H54 (cell line): ENCODE data around the gene ZNF783.
A peak's percentile ranks its signal among the peaks of the same experiment; 100 is the strongest.
"Not testable (repeated sequence)": the region's sequence is repeated elsewhere in the genome, so short reads cannot be mapped to it uniquely, and the experiment has no call there.

Experiments used
- DNase-seq: peaks from one replicate; pipeline ENCODE4 v3.0.0; 2011; ENCODE audit warnings: low spot score, mixed read lengths; ENCODE audit not compliant: insufficient read length
- FAIRE-seq: peaks from 3 replicates; lab custom pipeline; 2011; peaks lifted over from hg19 to GRCh38; lab: Jason Lieb, UNC
- POLR2A ChIP-seq: IDR thresholded peaks from 2 replicates; pipeline ENCODE4 v1.6.1; 2011; ENCODE audit warnings: low read depth, mild to moderate bottlenecking, low read length

The ZNF783 gene

DNA sequence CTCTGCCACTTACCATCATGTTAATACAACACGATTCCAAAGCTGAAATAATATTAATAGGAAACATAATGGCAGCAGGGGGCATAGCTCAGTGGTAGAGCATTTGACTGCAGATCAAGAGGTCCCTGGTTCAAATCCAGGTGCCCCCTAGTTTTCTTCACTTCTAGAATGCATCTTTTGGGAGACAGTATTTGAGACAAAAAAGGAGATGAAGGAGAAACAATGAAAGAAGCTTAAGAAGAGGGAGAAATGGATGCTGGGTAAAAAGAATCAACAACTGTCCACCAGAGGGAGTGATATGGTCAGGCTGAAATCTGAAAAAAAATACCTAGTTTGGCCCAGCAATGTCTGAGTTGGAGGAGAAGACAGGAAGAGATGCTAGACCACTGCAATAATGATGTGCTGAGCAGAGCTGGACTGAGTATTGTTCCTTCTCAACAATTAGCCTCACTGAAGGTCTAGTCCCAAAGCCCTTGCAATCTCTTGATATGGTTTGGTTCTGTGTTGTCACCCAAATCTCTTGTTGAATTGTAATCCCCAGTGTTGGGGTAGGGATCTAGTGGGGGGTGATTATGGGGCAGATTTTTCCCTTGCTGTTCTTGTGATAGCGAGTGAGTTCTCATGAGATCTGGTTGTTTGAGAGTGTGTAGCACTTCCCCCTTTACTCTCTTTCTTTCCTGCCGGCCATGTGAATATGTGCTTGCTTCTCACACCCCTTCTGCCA, 48.3 kb downstream of the ZNF783 start:
- DNase-seq = peak; percentile 55
- peak; percentile 81 for FAIRE-seq

DNA sequence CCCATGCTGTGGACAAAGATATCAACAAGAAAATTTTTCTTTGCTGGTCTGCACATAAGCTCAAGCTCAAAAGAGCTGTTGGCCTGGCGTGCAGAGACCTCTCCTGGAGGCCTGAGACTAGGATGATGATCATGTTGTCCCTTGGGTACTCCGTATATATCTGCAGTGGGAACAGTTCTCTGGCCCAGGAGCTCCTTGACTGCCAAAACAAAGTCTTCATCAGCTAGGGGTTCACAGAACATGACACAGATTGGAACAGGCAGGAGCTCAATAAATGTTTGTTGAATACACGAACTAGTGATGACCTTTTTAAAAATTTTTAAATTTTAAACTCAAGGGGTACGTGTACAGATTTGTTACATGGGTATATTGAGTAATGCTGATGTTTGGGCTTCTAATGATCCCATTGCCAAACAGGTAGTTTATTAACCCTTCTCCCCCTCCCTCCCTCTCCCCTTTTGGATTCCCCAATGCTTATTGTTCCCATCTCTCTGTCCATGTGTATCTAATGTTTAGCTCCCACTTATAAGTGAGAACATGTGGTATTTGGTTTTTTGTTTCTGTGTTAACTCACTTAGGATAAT, 49.1 kb downstream of the ZNF783 start:
- FAIRE-seq (no peak), DNase-seq (no peak)
- no peak for TF ChIP-seq POLR2A

More for the DNA sequence above, 48.3 kb downstream of the ZNF783 start:
- TF ChIP-seq POLR2A = no peak

DNA sequence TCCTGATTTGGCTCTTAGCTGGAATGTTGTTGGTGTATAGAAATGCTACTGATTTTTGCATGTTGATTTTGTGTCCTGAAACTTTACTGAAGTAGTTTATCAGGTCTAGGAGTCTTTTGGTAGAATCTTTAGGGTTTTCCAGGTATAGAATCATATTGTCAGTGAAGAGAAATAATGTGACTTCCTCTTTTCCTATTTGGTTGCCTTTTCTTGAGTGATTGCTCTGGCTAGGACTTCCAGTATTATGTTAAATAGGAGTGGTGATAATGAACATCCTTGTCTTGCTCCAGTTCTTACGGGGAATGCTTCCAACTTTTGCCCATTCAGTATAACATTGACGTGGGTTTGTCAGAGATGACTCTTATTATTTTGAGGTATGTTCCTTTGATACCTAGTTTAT, 52.0 kb downstream of the ZNF783 start:
- TF ChIP-seq POLR2A = no peak
- DNase-seq (no peak), FAIRE-seq (no peak)

DNA sequence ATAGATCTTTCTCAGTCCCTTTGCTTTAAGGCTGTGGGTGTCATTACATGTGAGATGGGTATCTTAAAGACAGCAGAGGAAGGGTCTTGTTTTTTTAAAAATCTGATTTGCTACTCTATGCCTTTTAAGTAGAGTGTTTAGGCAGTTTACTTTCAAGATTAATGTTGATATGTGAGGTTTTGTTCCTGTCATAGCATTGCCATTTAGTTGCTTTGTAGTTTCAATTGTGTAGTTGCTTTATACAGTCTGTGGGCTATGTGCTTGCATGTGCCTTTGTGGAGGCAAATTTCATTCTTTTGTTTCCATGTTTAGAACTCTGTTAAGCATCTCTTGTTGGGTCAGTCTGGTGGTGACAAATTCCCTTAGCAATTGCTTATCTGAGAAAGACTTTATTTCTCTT, 54.6 kb downstream of the ZNF783 start:
- TF ChIP-seq POLR2A = no peak
- no peak for FAIRE-seq

DNA sequence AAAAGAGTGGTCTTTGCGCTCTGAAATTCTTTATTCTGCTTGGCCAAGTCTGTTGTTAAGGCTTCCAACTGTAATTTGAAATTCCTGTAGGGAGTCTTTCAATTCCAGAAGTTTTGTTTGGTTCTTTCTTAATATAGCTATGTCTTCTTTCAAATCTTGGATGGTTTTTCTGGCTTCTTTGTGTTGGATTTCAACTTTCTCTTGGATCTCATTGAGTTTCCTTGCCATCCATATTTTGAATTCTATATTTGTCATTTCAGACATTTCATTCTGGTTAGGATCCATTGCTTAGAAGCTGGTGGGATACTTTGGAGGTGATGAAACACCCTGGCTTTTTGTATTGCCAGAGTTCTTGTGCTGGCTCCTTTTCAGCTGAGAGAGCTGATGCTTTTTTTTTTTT, 55.5 kb downstream of the ZNF783 start:
- DNase-seq (no peak), FAIRE-seq (no peak)
- TF ChIP-seq POLR2A = no peak

More for the DNA sequence above, 54.6 kb downstream of the ZNF783 start:
- DNase-seq = no peak

DNA sequence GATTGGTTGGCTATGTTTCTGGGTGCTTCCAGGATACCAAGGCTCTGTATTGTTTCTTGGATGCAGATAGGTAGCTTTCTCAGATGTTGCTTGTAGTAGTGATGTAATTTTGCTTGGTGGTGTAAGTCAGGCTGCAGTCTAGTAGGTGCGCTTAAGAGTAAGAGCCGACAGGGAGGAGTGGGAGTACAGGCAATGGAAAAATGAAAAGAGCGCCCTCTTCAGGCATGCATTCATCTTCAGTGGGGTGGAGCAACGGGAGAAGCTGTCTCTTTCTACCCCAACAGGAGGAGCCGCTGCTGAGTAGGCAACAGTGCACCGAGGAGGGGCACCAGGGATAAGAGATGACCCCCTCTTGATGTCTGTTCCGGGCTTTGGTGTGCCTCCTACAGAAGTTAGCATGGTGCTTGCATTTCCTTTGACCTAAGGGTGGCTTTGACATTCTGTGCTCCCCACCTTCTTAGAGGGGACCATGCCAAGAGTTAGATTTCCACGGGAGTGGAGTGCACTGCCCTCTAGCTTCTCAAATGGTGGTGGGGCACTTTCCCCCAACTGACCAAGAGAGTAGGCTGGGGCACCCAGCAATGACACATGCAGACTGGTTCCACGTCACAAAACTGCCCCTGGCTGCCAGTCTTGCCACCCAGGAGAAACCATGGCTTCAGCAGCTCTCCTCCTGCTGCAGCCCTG, 56.1 kb downstream of the ZNF783 start:
- DNase-seq (no peak), FAIRE-seq (no peak)
- no peak for TF ChIP-seq POLR2A

DNA sequence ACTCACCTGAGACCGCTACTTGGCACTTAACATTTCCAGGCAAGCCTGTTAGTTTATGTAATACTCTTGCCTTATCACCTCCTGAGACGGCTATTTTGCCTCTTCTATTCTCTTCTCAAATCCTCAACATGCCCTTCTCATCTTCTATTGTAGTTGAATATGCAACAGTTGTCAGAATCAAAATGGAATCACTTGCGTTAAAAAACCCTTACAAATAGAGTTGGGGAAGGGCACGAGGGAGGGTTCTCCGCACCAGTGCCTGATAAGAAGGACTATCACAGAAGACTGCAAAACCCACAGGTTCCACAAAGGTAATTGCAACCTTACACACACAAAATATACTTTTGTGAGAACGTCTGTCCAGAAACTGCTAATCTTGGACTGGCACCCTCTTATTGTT, 57.4 kb downstream of the ZNF783 start:
- FAIRE-seq (no peak), DNase-seq (no peak)
- no peak for TF ChIP-seq POLR2A

DNA sequence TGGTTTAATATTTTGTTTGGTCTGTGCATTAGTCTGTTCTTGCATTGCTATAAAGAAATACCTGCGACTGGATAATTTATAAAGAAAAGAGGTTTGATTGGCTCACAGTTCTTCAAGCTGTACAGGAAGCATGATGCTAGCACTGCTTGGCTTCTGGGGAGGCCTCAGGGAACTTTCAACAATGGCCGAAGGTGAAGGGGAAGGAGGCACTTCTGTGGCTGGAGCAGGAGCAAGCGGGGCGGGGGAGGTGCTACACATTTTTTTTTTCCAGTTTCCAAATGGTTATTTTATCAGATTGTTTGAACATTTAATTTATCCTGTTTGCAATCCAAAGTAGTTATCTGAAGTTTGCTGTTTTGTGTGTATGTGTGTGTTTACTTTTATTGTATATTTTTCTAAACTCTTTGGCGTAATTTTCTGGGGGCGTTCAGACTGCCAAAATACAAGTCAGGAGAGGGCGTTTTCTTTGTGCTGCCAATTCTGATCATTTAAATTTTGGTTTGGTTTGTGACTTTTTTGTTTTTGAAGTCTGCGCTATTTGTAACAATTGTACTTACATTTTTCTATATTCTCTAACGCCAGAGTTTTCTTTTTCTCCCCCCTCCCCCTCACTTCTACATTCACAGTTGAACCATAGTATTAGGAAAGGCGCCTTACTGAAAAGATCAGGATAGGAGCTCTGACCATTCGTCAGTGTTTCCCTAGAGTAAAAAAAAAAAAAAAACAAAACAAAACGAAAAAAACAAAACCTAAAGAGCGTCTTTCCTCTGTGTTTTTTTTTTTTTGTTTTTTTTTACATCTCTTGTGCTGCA, 58.5 kb downstream of the ZNF783 start:
- DNase-seq = no peak
- no peak for FAIRE-seq

DNA sequence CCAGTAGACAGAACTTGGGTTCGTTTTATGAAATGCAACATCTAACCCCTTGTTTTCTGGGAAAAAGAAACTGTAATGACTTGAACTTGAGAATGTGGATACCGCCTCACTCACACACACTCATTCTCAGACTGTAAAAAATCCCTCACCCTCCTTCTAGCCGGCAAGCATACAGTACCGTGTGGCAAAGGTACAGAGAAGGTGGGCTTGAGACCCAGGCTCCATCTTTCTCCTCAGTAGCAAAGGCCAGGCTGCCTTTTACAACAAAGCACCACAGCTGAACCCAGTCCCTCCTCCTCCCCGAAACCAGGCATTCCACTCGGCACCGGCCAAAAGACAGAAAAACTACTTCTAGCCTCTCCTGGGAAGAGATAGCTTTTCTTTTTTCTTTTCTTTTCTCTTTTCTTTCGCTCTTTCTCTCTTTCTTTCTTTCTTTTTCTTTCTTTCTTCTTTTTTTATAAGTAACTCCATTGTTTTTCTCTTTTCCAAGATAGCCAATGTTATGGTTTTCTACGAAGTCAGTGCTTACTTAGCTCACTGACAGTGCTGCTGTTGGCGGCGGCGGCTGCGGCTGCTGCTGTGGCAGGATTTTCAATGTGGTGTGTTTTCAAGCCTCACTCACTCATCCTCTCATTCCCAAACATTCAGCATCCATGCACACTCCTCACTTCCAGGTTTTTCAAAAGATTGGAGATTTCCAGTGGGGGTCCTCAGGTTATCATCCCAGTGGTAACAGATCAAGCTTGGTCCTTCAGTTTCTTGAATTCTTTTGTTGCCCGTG, 59.3 kb downstream of the ZNF783 start:
- not testable (repeated sequence) for FAIRE-seq, DNase-seq

More for the DNA sequence above, 58.5 kb downstream of the ZNF783 start:
- TF ChIP-seq POLR2A = no peak

DNA sequence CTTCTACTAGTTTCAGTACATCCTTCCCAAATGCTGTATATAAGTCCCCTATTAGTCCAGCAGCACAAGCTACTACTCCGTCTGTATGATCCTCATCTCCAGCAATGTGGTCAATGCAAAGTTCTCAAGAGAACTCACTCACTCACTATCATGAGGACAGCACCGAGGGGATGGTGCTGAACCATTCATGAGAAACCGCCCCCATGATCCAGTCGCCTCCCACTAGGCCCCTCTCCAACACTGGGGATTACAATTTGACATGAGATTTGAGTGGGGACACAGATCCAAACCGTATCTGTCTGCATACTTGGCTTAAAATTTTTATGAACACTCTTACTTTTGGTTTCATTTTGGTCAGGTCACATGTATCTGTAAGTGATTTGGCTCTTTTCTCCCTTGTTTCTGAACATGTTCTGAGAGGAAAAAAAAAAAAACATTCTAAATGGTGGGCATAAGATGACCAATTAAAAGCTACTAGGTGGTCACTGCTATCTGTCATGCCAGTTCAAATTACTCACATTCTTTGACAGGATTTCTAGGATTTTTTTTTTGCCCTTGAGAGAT, 60.1 kb downstream of the ZNF783 start:
- DNase-seq = no peak
- FAIRE-seq = no peak
- TF ChIP-seq POLR2A = no peak

DNA sequence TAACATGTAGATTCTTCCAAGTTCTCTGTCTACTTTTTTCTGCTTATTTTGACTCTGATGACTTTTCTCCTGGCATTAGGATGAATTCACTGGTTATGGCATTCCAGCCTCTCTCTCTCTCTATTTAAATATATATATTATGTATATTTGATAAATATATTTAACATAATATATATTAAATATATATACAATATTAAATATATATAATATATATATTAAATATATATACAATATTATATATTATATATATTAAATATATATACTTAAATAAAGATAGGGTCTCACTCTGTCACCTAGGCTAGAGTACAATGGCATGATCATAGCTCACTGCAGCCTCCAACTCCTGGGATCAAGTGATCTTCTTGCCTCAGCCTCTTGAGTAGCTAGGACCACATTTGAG, 60.7 kb downstream of the ZNF783 start:
- no peak for TF ChIP-seq POLR2A
- no peak for FAIRE-seq

DNA sequence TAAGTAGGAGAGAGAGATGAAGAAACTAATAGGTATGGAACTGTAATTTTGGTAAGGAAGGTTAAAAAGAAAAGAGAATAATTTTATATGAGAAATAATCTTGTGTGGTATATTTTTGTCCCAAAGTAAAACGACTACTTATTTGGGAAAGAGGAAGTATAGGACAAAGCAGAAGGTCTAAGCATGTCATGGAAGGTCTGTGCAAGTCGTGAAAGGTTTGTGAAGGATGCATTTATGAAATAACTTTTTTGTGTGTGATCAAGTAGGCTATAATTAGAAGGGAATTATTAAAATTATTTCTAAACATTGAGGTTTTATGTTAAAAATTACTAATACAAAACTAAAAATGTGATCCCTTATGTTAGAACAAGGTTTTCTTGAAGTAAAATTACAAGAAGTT, 63.3 kb downstream of the ZNF783 start:
- no peak for TF ChIP-seq POLR2A
- DNase-seq (no peak), FAIRE-seq (no peak)

More for the DNA sequence above, 60.7 kb downstream of the ZNF783 start:
- no peak for DNase-seq

DNA sequence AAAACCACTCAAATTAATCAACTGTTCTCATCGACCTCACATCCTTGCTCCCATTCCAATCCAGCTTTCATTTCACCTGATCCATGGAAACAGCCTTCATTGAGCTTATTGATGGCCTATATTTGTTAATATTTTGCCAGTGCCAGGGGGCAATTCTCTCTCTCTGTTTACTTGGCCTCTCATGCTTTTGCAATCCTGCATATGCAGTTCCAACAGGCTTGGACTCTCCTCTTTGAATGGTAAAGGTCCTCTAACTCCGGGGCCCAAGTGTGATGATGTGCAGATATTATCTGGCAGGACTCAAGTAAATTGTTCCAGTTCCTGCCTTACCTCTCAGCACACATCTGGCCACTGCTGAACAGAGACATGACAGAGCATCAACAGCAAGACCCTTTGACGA, 67.3 kb downstream of the ZNF783 start:
- FAIRE-seq = no peak
- TF ChIP-seq POLR2A = no peak

More for the DNA sequence above, 67.3 kb downstream of the ZNF783 start:
- no peak for DNase-seq
